ENCODE measurements around the gene MAN1A1. TPM values are rescaled to one million over a fixed set of nuclear protein-coding genes. Genes with fewer than 3 reads are reported as not detected.

The MAN1A1 gene
- total and polyA plus RNA-seq, 2 of the 8 experiments (the other 6 are each of a cell fraction or from before 2014, with no cell fraction given): 1.8 to 5.4 TPM

- H4K20me1 ChIP-seq (replicated peaks in 1 of 2; ENCODE audit: control insufficient read depth in 1 of 2, insufficient read depth in 2 of 2, low read length in 2 of 2): no peaks in the 10 kb centered on the region
- H4K8ac ChIP-seq (ENCODE audit: extremely low read depth, insufficient read depth, low read length): no peak overlapping the region
- no peak overlapping the region for H3K14ac ChIP-seq (ENCODE audit: insufficient read length)
- H3K18ac ChIP-seq (ENCODE audit: extremely low read depth, low read length): no peak overlapping the region
- no peak overlapping the region for H2BK120ac ChIP-seq (replicated peaks; ENCODE audit: low read depth, low read length)
- H3K4me1 ChIP-seq (replicated peaks in 1 of 4; ENCODE audit: control insufficient read depth in 3 of 4, insufficient read depth in 4 of 4, low read length in 3 of 4): no peaks in the 10 kb centered on the region
- TF ChIP-seq POU5F1 (IDR thresholded peaks at IDR 0.05; ENCODE audit: low read depth, low read length) (no peak), MAFK (IDR thresholded peaks at IDR 0.05; ENCODE audit: low read depth, low read length) (peak; percentile 94)
- DNase-seq (ENCODE audit: low read depth in 1 of 2, low spot score in 2 of 2): no peak
- POLR2A ChIA-PET (ENCODE audit: partially characterized antibody): no interaction called here
- no peaks in the 10 kb centered on the region for H3K79me1 ChIP-seq (ENCODE audit: low read depth, low read length)
- no peak overlapping the region for H3K4me2 ChIP-seq (ENCODE audit: insufficient read depth in 1 of 2, low read depth in 2 of 2, low read length in 2 of 2)
- H4K91ac ChIP-seq (replicated peaks; ENCODE audit: insufficient read length, low read length): no peak overlapping the region
- no peak overlapping the region for H2BK15ac ChIP-seq (ENCODE audit: low read length)
- H2BK5ac ChIP-seq (ENCODE audit: low read depth, low read length): no peak overlapping the region
- 100% methylated on average over 1 of the region's 1 CpG; no CpG with 5 or more reads in 1 of the 2 experiments for WGBS, 2 experiments (ENCODE audit: extremely low coverage in 1 of 2, insufficient coverage in 1 of 2, insufficient read length in 1 of 2, insufficient replicate concordance in 2 of 2, low coverage in 1 of 2, low lambda C conversion rate in 2 of 2, missing lambda C conversion rate in 1 of 2)
- no peak overlapping the region for H3K9ac ChIP-seq (replicated peaks in 1 of 4; ENCODE audit: extremely low read depth in 1 of 4, low read depth in 3 of 4, low read length in 3 of 4)
- H2BK12ac ChIP-seq (ENCODE audit: low read depth, low read length): no peak overlapping the region
- no peak overlapping the region for H3K23ac ChIP-seq (ENCODE audit: insufficient read length)
- no peak for FAIRE-seq
- no peak overlapping the region for H3K4me3 ChIP-seq (ENCODE audit: extremely low read depth in 1 of 4, insufficient read depth in 2 of 4, low read depth in 3 of 4, low read length in 4 of 4)
- H3K4ac ChIP-seq (replicated peaks; ENCODE audit: insufficient read length, low read depth, low read length): no peak overlapping the region
- peaks cover 3 to 7% of the 10 kb centered on the region in 2 experiments; a peak in 2 of 4 replicates for H3K9me3 ChIP-seq (ENCODE audit: insufficient read depth in 2 of 2, low read depth in 1 of 2, low read length in 1 of 2)
- H3K23me2 ChIP-seq (ENCODE audit: low read depth, low read length): no peaks in the 10 kb centered on the region
- H3K27me3 ChIP-seq (replicated peaks in 1 of 4; ENCODE audit: control insufficient read depth in 3 of 4, extremely low read depth in 1 of 4, insufficient read depth in 3 of 4, low read length in 3 of 4): no peaks in the 10 kb centered on the region
- no peak overlapping the region for H4K5ac ChIP-seq (ENCODE audit: insufficient read length, low read depth, low read length)
- no peaks in the 10 kb centered on the region for H3K36me3 ChIP-seq (ENCODE audit: control insufficient read depth in 2 of 4, insufficient read depth in 4 of 4, low read length in 3 of 4)
- H3K56ac ChIP-seq (replicated peaks; ENCODE audit: insufficient read length, low read depth, low read length): no peak overlapping the region
- H2AFZ ChIP-seq (ENCODE audit: low read length): no peak overlapping the region
- no peak overlapping the region for H2BK20ac ChIP-seq (ENCODE audit: low read length)
- CTCF ChIA-PET (ENCODE audit: partially characterized antibody): no interaction called here
- no peaks in the 10 kb centered on the region for H3K79me2 ChIP-seq (ENCODE audit: control insufficient read depth in 1 of 2, insufficient read depth in 2 of 2, low read length in 2 of 2)
- H3K27ac ChIP-seq (ENCODE audit: low read depth, low read length): no peak overlapping the region
- H2AK5ac ChIP-seq (ENCODE audit: low read depth, low read length): no peak overlapping the region
These were observed 76.0 kb downstream of the MAN1A1 start for GRCh38 chr6:119273272-119274196.
